ENCODE measurements around the gene E4F1. TPM values are rescaled to one million over a fixed set of nuclear protein-coding genes. Genes with fewer than 3 reads are reported as not detected.

E4F1 gene
- total and polyA plus RNA-seq, 2 of the 13 experiments (the other 11 are each of a cell fraction or from before 2014, with no cell fraction given), result 13.8 to 19.5 TPM

GRCh38 chr16:2251296-2252111, 28.1 kb downstream of the E4F1 start, which contains the start of gene ECI1 (continued):
- TF ChIP-seq ZNF749 (CRISPR knock-in tag; IDR thresholded peaks at IDR 0.05; ENCODE audit: borderline replicate concordance) (peak; percentile 83; the same call in 1 of the 2 replicates), ZNF317 (CRISPR knock-in tag; IDR thresholded peaks at IDR 0.05) (peak; percentile 84), RFX5 (IDR thresholded peaks at IDR 0.05; ENCODE audit: low read depth, low read length) (no peak), NR2F2 (IDR thresholded peaks at IDR 0.05; ENCODE audit: borderline replicate concordance, low read depth) (peak; percentile 6; the same call in 1 of the 2 replicates), ZNF747 (CRISPR knock-in tag; IDR thresholded peaks at IDR 0.05; ENCODE audit: borderline replicate concordance) (peak; percentile 72; the same call in 1 of the 2 replicates), SETDB1 (CRISPR knock-in tag; IDR thresholded peaks at IDR 0.05; ENCODE audit: borderline replicate concordance) (no peak), ZNF570 (CRISPR knock-in tag; IDR thresholded peaks at IDR 0.05; ENCODE audit: borderline replicate concordance) (no peak), CAMTA2 (CRISPR knock-in tag; IDR thresholded peaks at IDR 0.05; ENCODE audit: borderline replicate concordance) (peak; percentile 82; the same call in 1 of the 2 replicates), ZBTB1 (CRISPR knock-in tag; IDR thresholded peaks at IDR 0.05; ENCODE audit: borderline replicate concordance) (no peak), MEIS2 (CRISPR knock-in tag; IDR thresholded peaks at IDR 0.05) (peak; percentile 74; the same call in 1 of the 2 replicates), EZH2 (conservative IDR thresholded peaks at IDR 0.05; ENCODE audit: low read depth, low read length) (no peak), ZBTB42 (CRISPR knock-in tag; IDR thresholded peaks at IDR 0.05) (no peak), ZNF329 (CRISPR knock-in tag; IDR thresholded peaks at IDR 0.05; ENCODE audit: low read depth) (peak; percentile 78; the same call in 1 of the 2 replicates), ZNF224 (CRISPR knock-in tag; IDR thresholded peaks at IDR 0.05) (peak; percentile 77; the same call in 1 of the 2 replicates), THAP11 (CRISPR knock-in tag; IDR thresholded peaks at IDR 0.05) (peak; percentile 85), FOSL2 (CRISPR knock-in tag; IDR thresholded peaks at IDR 0.05) (peak; percentile 44; the same call in 1 of the 2 replicates), ATF7-NPFF (CRISPR knock-in tag; IDR thresholded peaks at IDR 0.05; ENCODE audit: low read depth) (peak; percentile 74; the same call in 1 of the 2 replicates), RCOR2 (CRISPR knock-in tag; IDR thresholded peaks at IDR 0.05) (peak; percentile 35; the same call in 1 of the 2 replicates), ZNF83 (CRISPR knock-in tag; IDR thresholded peaks at IDR 0.05; ENCODE audit: borderline replicate concordance) (no peak; the same call in 1 of the 2 replicates), MTA1 (CRISPR knock-in tag; IDR thresholded peaks at IDR 0.05; ENCODE audit: borderline replicate concordance) (peak; percentile 84), POLR2A (IDR thresholded peaks at IDR 0.05; ENCODE audit: insufficient read depth in 1 of 2, low read depth in 2 of 2, low read length in 2 of 2) (peak; percentile 85 to 95), SNAI1 (CRISPR knock-in tag; IDR thresholded peaks at IDR 0.05; ENCODE audit: borderline replicate concordance) (0 out of 2 replicates have a peak, but pooled peaks have one; percentile 56), ZNF382 (CRISPR knock-in tag; IDR thresholded peaks at IDR 0.05; ENCODE audit: borderline replicate concordance) (no peak), MEIS1 (CRISPR knock-in tag; IDR thresholded peaks at IDR 0.05; ENCODE audit: borderline replicate concordance) (peak; percentile 71; the same call in 1 of the 2 replicates), ZNF446 (CRISPR knock-in tag; IDR thresholded peaks at IDR 0.05) (no peak), ZBTB44 (CRISPR knock-in tag; IDR thresholded peaks at IDR 0.05) (no peak), U2AF1 (optimal IDR thresholded peaks at IDR 0.05; ENCODE audit: low read depth, low read length) (peak; percentile 51)
- TF ChIP-seq, protein P1, sequence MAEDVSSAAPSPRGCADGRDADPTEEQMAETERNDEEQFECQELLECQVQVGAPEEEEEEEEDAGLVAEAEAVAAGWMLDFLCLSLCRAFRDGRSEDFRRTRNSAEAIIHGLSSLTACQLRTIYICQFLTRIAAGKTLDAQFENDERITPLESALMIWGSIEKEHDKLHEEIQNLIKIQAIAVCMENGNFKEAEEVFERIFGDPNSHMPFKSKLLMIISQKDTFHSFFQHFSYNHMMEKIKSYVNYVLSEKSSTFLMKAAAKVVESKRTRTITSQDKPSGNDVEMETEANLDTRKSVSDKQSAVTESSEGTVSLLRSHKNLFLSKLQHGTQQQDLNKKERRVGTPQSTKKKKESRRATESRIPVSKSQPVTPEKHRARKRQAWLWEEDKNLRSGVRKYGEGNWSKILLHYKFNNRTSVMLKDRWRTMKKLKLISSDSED (CRISPR knock-in tag; IDR thresholded peaks at IDR 0.05), result no peak
